Panc1 (cell line): ENCODE results near the gene TCP11L2. TPM values are rescaled to one million over a fixed set of nuclear protein-coding genes. Genes with fewer than 3 reads are reported as not detected.

Source experiments
- ATAC-seq: fragments of 200-7000 bp; cut with Tn5 transposase; 2 replicates; pipeline ENCODE4 v1.9.1; 2020; ENCODE audit warnings: mild to moderate bottlenecking, moderate library complexity
- BruUV-seq: library from RNA; stranded (reverse); fragments of 400-500 nt; replicated peaks from 2 replicates; lab custom pipeline; 2021; lab: Mats Ljungman, UMichigan
- CTCF ChIA-PET: fragments of 300-600 bp; sonication (Branson Sonifier 250); formaldehyde crosslinking; loops from one replicate; lab custom pipeline; 2022; ENCODE audit warnings: antibody characterized with exemption; lab: Charles Lee
- POLR2A ChIA-PET: fragments of 300-600 bp; sonication (Branson Sonifier 250); formaldehyde crosslinking; loops from one replicate; lab custom pipeline; 2022; ENCODE audit warnings: antibody characterized with exemption; lab: Charles Lee
- DNase-seq: peaks from one replicate; pipeline ENCODE4 v3.0.0-alpha.2; 2010; ENCODE audit warnings: low read depth, low spot score
- H3K27ac ChIP-seq: 2 replicates; pipeline ENCODE4 v1.5.1; 2011; ENCODE audit warnings: mild to moderate bottlenecking, low read length, inconsistent platforms
- H3K27me3 ChIP-seq: fragments of 200-500 bp; sonication (Bioruptor generic); 2 replicates; pipeline ENCODE4 v1.6.0; 2014; ENCODE audit warnings: low read length, inconsistent platforms; ENCODE audit not compliant: control insufficient read depth, insufficient read depth
- H3K36me3 ChIP-seq: fragments of 200-500 bp; sonication (Bioruptor generic); 2 replicates; pipeline ENCODE4 v1.5.1; 2014; ENCODE audit warnings: inconsistent platforms, mild to moderate bottlenecking, low read length, moderate library complexity; ENCODE audit not compliant: control insufficient read depth, insufficient read depth
- H3K4me1 ChIP-seq: 2 replicates; pipeline ENCODE4 v1.5.1; 2011; ENCODE audit warnings: inconsistent platforms, mild to moderate bottlenecking, low read length, moderate library complexity; ENCODE audit not compliant: control insufficient read depth, insufficient read depth
- H3K4me3 ChIP-seq, 2 experiments: 2 replicates each; pipeline ENCODE4 v1.5.1; 2011 to 2012; ENCODE audit warnings: low read depth in 2 of 2, low read length in 2 of 2, mild to moderate bottlenecking in 2 of 2, inconsistent platforms in 1 of 2, moderate library complexity in 1 of 2
- H3K9me3 ChIP-seq: fragments of 200-500 bp; sonication (Bioruptor generic); 2 replicates; pipeline ENCODE4 v1.5.1; 2014; ENCODE audit warnings: low read depth, mild to moderate bottlenecking, inconsistent platforms, low read length, moderate library complexity; ENCODE audit not compliant: control insufficient read depth, insufficient read depth
- POLR2AphosphoS5 ChIP-seq: IDR thresholded peaks from 2 replicates; pipeline ENCODE4 v1.6.1; 2012; ENCODE audit warnings: mild to moderate bottlenecking, low read depth, low read length, moderate library complexity
- SIN3A ChIP-seq: IDR thresholded peaks from 2 replicates; pipeline ENCODE4 v1.6.1; 2012; ENCODE audit warnings: low read depth, mild to moderate bottlenecking, low read length, moderate library complexity, borderline replicate concordance; ENCODE audit not compliant: insufficient read depth
- TCF7L2 ChIP-seq: IDR thresholded peaks from 2 replicates; pipeline ENCODE4 v1.6.1; 2011; ENCODE audit warnings: mild to moderate bottlenecking, low read depth, low read length, inconsistent platforms
- in situ Hi-C: cut with HindIII; loops from 2 replicates; pipeline ENCODE4 v1.10.0; 2016; ENCODE audit warnings: low sequenced_read_pairs, low pct_unique_long_range_greater_than_20kb
- intact Hi-C: fragments of 100-400 bp; cut with micrococcal nuclease; formaldehyde crosslinking; loops from one replicate; pipeline ENCODE4 v1.10.0; 2022; ENCODE audit not compliant: unreplicated experiment
- total RNA-seq: library from RNA; stranded (reverse); gene quantifications from one replicate; pipeline ENCODE4 v1.2.1, GENCODE V29; 2021; ENCODE audit not compliant: unreplicated experiment
- TF ChIP-seq, protein P1 (sequence below), 2 experiments: IDR thresholded peaks; 2 replicates each; pipeline ENCODE4 v1.6.1; 2011 to 2012; ENCODE audit warnings: low read depth in 2 of 2, control low read depth in 1 of 2, low read length in 1 of 2, mild to moderate bottlenecking in 1 of 2, moderate library complexity in 1 of 2; ENCODE audit not compliant: insufficient read depth in 1 of 2
- TF ChIP-seq, protein P2 (sequence below): fragments of 450-650 bp; IDR thresholded peaks from 2 replicates; pipeline ENCODE4 v1.5.1; 2017; ENCODE audit warnings: mild to moderate bottlenecking

The TCP11L2 gene
- total RNA-seq, 1 experiment from 2014 or later: 3.5 TPM

DNA sequence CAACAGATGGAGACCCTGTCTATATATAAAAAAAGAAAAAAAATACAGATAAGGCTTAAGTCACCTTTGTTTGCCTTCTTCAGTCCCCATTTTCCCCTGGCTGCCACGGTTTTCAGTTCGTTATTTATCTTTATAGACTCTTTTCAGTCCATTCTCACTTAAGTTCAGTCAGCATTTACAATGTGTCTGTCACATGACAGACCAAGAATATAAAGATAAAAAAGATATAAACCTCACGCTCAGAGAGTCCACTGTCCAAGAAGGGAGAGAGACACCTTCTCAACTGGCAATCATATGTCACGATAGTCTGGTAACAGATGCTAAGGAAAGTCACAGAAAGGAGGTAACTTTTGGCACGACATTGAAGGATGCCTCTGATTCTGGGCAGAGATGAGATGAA is 41.6 kb downstream of the TCP11L2 start:
- no peaks in the 10 kb centered on the region for H3K36me3 ChIP-seq
- in situ Hi-C loops (no loop called here), intact Hi-C loops (no loop called here)
- ATAC-seq (no peak), DNase-seq (no peak)
- H3K4me3 ChIP-seq: no peak overlapping the region
- TF ChIP-seq SIN3A (no peak), TCF7L2 (no peak), POLR2AphosphoS5 (no peak)
- TF ChIP-seq, protein P1, sequence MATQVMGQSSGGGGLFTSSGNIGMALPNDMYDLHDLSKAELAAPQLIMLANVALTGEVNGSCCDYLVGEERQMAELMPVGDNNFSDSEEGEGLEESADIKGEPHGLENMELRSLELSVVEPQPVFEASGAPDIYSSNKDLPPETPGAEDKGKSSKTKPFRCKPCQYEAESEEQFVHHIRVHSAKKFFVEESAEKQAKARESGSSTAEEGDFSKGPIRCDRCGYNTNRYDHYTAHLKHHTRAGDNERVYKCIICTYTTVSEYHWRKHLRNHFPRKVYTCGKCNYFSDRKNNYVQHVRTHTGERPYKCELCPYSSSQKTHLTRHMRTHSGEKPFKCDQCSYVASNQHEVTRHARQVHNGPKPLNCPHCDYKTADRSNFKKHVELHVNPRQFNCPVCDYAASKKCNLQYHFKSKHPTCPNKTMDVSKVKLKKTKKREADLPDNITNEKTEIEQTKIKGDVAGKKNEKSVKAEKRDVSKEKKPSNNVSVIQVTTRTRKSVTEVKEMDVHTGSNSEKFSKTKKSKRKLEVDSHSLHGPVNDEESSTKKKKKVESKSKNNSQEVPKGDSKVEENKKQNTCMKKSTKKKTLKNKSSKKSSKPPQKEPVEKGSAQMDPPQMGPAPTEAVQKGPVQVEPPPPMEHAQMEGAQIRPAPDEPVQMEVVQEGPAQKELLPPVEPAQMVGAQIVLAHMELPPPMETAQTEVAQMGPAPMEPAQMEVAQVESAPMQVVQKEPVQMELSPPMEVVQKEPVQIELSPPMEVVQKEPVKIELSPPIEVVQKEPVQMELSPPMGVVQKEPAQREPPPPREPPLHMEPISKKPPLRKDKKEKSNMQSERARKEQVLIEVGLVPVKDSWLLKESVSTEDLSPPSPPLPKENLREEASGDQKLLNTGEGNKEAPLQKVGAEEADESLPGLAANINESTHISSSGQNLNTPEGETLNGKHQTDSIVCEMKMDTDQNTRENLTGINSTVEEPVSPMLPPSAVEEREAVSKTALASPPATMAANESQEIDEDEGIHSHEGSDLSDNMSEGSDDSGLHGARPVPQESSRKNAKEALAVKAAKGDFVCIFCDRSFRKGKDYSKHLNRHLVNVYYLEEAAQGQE (IDR thresholded peaks at IDR 0.05; ENCODE audit: insufficient read depth in 1 of 2, low read depth in 2 of 2, low read length in 1 of 2): no peak
- TF ChIP-seq, protein P2, sequence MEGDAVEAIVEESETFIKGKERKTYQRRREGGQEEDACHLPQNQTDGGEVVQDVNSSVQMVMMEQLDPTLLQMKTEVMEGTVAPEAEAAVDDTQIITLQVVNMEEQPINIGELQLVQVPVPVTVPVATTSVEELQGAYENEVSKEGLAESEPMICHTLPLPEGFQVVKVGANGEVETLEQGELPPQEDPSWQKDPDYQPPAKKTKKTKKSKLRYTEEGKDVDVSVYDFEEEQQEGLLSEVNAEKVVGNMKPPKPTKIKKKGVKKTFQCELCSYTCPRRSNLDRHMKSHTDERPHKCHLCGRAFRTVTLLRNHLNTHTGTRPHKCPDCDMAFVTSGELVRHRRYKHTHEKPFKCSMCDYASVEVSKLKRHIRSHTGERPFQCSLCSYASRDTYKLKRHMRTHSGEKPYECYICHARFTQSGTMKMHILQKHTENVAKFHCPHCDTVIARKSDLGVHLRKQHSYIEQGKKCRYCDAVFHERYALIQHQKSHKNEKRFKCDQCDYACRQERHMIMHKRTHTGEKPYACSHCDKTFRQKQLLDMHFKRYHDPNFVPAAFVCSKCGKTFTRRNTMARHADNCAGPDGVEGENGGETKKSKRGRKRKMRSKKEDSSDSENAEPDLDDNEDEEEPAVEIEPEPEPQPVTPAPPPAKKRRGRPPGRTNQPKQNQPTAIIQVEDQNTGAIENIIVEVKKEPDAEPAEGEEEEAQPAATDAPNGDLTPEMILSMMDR: no peak
- BruUV-seq: no TSS peak
- no peaks in the 10 kb centered on the region for H3K9me3 ChIP-seq
- H3K27ac ChIP-seq: no peak overlapping the region
- ChIA-PET POLR2A (no interaction called here), CTCF (no interaction called here)
- H3K27me3 ChIP-seq: peaks cover 5% of the 10 kb centered on the region; the same call in 1 of the 2 replicates
- H3K4me1 ChIP-seq: peaks cover 3% of the 10 kb centered on the region; the same call in 1 of the 2 replicates

DNA sequence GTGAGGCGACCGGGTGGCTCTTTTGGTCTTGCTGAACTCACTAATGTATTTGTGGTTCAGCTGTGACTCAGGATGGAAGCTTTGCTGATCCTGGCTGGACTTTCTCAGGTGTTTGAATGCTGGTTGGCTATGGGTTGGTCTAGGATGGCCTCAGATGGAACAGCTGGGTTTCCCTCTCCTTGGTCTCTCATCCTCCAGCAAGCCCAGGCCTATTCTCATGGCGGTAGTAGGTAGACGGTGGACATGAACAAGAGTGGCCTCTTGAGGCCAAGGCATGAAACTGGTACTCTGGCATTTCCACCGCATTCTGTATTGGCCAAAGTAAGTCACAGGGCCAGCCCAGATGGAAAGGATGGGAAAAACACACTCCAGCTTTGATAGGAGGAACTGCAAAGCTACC is 43.2 kb downstream of the TCP11L2 start:
- H3K4me3 ChIP-seq: no peak overlapping the region
- no peaks in the 10 kb centered on the region for H3K36me3 ChIP-seq
- peaks cover 3% of the 10 kb centered on the region; the same call in 1 of the 2 replicates for H3K4me1 ChIP-seq
- no peak overlapping the region for H3K27ac ChIP-seq
- no peaks in the 10 kb centered on the region for H3K9me3 ChIP-seq
- TF ChIP-seq, protein P2: peak; percentile 80
- no peak for TF ChIP-seq POLR2AphosphoS5
- no TSS peak for BruUV-seq
- intact Hi-C loops: loop anchor here (5.0 kb wide), 1 partner anchor 118 kb away; no protein-coding TSS in a partner anchor
- ATAC-seq (peak; percentile 99), DNase-seq (peak; percentile 32)
- H3K27me3 ChIP-seq: no peaks in the 10 kb centered on the region
- POLR2A ChIA-PET: no interaction called here
- in situ Hi-C loops: no loop called here
- CTCF ChIA-PET: interaction anchor here (1.3 to 1.5 kb wide), 2 partner anchors 12 to 119 kb away, joined by 6 to 7 read pairs; partner anchors contain the start of gene POLR3B
